OCI-LY1 (cell line): ENCODE results near the gene KRTAP19-3.

Source experiments
- EZH2 ChIP-seq: fragments of 200-600 bp; sonication (generic), shearing (Covaris generic); IDR thresholded peaks from 2 replicates; pipeline ENCODE4 v1.8.0; 2017; ENCODE audit warnings: borderline replicate concordance, mixed run types, mild to moderate bottlenecking, antibody characterized with exemption, low read length, moderate library complexity, mixed read lengths
- TF ChIP-seq, protein P1 (sequence below): fragments of 200-600 bp; sonication (generic), shearing (Covaris generic); IDR thresholded peaks from 2 replicates; pipeline ENCODE4 v1.5.1; 2017; ENCODE audit warnings: mild to moderate bottlenecking, antibody characterized with exemption, low read length, moderate library complexity, mixed read lengths

DNA sequence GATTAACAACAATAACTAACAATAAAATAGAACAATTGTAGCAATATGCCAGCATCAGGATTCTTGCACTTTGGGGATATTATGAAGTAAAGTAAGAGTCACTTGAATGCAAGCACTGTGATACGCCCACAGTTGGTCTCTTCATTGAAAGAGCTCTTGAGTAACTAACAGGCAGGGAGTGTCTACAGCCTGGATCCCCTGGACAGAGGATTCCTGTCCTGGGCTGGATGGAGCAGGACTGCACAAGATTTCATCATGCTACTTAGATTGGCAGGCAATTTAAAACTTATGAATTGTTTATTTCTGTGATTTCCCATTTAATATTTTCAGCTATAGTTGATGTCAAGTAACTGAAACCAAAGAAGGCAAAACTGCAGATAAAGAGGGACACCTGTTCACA lies 23.9 kb upstream of the KRTAP19-3 start:
- TF ChIP-seq, protein P1, sequence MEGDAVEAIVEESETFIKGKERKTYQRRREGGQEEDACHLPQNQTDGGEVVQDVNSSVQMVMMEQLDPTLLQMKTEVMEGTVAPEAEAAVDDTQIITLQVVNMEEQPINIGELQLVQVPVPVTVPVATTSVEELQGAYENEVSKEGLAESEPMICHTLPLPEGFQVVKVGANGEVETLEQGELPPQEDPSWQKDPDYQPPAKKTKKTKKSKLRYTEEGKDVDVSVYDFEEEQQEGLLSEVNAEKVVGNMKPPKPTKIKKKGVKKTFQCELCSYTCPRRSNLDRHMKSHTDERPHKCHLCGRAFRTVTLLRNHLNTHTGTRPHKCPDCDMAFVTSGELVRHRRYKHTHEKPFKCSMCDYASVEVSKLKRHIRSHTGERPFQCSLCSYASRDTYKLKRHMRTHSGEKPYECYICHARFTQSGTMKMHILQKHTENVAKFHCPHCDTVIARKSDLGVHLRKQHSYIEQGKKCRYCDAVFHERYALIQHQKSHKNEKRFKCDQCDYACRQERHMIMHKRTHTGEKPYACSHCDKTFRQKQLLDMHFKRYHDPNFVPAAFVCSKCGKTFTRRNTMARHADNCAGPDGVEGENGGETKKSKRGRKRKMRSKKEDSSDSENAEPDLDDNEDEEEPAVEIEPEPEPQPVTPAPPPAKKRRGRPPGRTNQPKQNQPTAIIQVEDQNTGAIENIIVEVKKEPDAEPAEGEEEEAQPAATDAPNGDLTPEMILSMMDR: no peak
- TF ChIP-seq EZH2: no peak
